ENCODE measurements around the gene ZNF576. TPM values are rescaled to one million over a fixed set of nuclear protein-coding genes. Genes with fewer than 3 reads are reported as not detected.

Gene ZNF576
- total and polyA plus RNA-seq, 9 of the 15 experiments (the other 6 are each of a cell fraction or from before 2014, with no cell fraction given) = 6.8 to 18.2 (median 12.2) TPM

DNA sequence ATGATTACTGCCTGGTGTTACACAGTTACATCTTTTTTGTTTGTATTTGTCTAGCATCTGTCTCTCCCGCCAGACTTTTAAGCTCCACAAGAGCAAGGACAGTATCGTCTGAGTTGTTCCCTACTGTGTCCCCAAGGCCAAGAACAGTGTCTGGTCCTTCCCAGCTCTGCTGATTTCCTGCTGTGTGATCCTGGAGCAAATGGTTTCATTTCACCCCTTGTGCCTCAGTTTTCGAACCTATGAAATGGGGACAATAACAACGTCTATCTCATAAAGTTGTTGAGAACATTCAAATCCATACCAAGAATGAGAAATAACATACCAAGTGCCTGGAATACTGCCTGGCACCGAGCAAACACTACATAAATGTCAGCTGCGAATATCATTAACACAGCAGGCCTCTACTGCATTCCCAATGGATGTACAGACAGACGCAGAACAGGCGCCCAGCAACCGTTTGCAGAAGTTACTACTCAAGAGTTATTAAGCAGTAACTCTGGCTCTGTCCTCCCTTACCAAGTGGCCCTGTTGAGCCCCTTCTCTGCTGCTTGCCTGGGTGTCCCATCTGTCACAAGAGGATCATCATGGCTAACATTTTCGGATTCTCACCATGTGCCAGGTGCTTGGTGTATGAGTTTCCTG lies 32.5 kb upstream of the ZNF576 start:
- Histone ChIP-seq H3K4me3 (no peak overlapping the region), H3K4me1 (replicated peaks in 1 of 2; ENCODE audit: control insufficient read depth in 2 of 2, insufficient read depth in 2 of 2, low read length in 2 of 2) (peaks cover 3 to 4% of the 10 kb centered on the region in 2 experiments; a peak in 4 of 5 replicates), H3K9me3 (replicated peaks; ENCODE audit: control insufficient read depth, insufficient read depth, low read depth, low read length) (no peaks in the 10 kb centered on the region), H3K79me2 (ENCODE audit: control insufficient read depth, insufficient read depth, low read length) (no peaks in the 10 kb centered on the region), H3K4me2 (ENCODE audit: insufficient read depth, low read length) (no peak overlapping the region), H3K9me1 (ENCODE audit: control insufficient read depth, insufficient read depth, low read length) (no peaks in the 10 kb centered on the region), H3K9ac (ENCODE audit: insufficient read depth in 1 of 2, low read depth in 2 of 2, low read length in 2 of 2) (no peak overlapping the region), H3K27ac (ENCODE audit: extremely low read depth, low read depth, low read length) (no peak overlapping the region), H2AFZ (ENCODE audit: low read depth, low read length) (no peak overlapping the region), H3K36me3 (ENCODE audit: control insufficient read depth, insufficient read depth, low read length) (peaks cover 36% of the 10 kb centered on the region; the same call in 2 of the 3 replicates), H4K20me1 (replicated peaks; ENCODE audit: control insufficient read depth, insufficient read depth, low read length) (no peaks in the 10 kb centered on the region; the same call in 1 of the 2 replicates), H3K27me3 (ENCODE audit: control insufficient read depth in 2 of 2, insufficient read depth in 2 of 2, low read length in 2 of 2) (no peaks in the 10 kb centered on the region)
- intact Hi-C loops (cut with micrococcal nuclease) = no loop called here
- in situ Hi-C loops (cut with MboI) = no loop called here
- BruUV-seq (replicated peaks) = TSS peak; percentile 28
- POLR2A ChIA-PET = interaction anchor here (1.0 to 1.1 kb wide), 2 partner anchors 9 to 11 kb away, joined by 3 to 6 read pairs; no protein-coding TSS in a partner anchor
- WGBS (ENCODE audit: insufficient coverage, low coverage, missing lambda C conversion rate) = 74% methylated on average over 10 of the region's 10 CpGs
- CTCF ChIA-PET (ENCODE audit: low intra/inter-chr PET ratio) = no interaction called here
- TF ChIP-seq, protein P1, sequence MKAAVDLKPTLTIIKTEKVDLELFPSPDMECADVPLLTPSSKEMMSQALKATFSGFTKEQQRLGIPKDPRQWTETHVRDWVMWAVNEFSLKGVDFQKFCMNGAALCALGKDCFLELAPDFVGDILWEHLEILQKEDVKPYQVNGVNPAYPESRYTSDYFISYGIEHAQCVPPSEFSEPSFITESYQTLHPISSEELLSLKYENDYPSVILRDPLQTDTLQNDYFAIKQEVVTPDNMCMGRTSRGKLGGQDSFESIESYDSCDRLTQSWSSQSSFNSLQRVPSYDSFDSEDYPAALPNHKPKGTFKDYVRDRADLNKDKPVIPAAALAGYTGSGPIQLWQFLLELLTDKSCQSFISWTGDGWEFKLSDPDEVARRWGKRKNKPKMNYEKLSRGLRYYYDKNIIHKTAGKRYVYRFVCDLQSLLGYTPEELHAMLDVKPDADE (conservative IDR thresholded peaks at IDR 0.05; ENCODE audit: control insufficient read depth, low read depth, low read length) = no peak
- TF ChIP-seq RBM25 (IDR thresholded peaks at IDR 0.05; ENCODE audit: low read depth, low read length, severe bottlenecking) (peak; percentile 70), BCOR (IDR thresholded peaks at IDR 0.05) (peak; percentile 78; the same call in 1 of the 2 replicates), ADNP (tag; IDR thresholded peaks at IDR 0.05) (peak; percentile 31; the same call in 1 of the 2 replicates), FOS (IDR thresholded peaks at IDR 0.05; ENCODE audit: extremely low read depth, insufficient read length) (no peak), CHD4 (IDR thresholded peaks at IDR 0.05; ENCODE audit: insufficient read depth, insufficient replicate concordance, low read depth, low read length, poor library complexity, severe bottlenecking) (peak; percentile 53), KDM1A (IDR thresholded peaks at IDR 0.05) (0 out of 4 replicates have a peak, but pooled peaks of 1 of the 2 experiments have one; percentile 25)
- no peak for FAIRE-seq
- ATAC-seq = no peak
- DNase-seq (ENCODE audit: extremely low read depth in 1 of 4, low spot score in 3 of 4) = no peak
